ENCODE measurements around the gene SPON2. TPM values are rescaled to one million over a fixed set of nuclear protein-coding genes. Genes with fewer than 3 reads are reported as not detected.
A peak's percentile ranks its signal among the peaks of the same experiment; 100 is the strongest.
"Not testable (repeated sequence)": the region's sequence is repeated elsewhere in the genome, so short reads cannot be mapped to it uniquely, and the experiment has no call there.

SPON2 gene
- total RNA-seq, 2 experiments from 2014 or later, result 18.5 to 18.8 TPM

DNA sequence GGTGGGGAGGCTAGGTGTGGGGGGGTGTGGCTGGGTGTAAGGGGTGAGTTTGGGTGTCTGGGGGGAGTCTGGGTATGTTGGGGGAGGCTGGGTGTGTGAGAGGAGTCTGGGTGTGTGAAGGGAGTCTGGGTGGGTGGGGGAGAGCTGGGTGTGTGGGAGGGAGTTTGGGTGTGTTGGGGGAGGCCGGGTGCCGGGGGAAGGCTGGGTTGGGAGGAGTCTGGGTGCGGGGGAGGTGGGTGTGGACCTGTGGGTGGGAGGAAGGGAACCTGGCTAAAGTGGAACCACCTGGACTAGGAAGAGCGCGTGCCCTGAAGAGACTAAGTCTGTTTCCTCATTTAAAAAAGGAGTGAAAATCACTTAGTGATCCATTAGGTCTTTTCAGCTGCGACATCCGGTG, 18.3 kb downstream of the SPON2 start:
- Mint-ChIP-seq H3K27ac (no peak overlapping the region), H3K4me3 (no peak overlapping the region), H3K36me3 (peaks cover 6% of the 10 kb centered on the region), H3K27me3 (peaks cover 26% of the 10 kb centered on the region), H3K9me3 (peaks cover 6% of the 10 kb centered on the region), H3K4me1 (no peaks in the 10 kb centered on the region)
- ATAC-seq (ENCODE audit: low read depth) (no peak), DNase-seq (no peak)
- POLR2A ChIA-PET, result no interaction called here

DNA sequence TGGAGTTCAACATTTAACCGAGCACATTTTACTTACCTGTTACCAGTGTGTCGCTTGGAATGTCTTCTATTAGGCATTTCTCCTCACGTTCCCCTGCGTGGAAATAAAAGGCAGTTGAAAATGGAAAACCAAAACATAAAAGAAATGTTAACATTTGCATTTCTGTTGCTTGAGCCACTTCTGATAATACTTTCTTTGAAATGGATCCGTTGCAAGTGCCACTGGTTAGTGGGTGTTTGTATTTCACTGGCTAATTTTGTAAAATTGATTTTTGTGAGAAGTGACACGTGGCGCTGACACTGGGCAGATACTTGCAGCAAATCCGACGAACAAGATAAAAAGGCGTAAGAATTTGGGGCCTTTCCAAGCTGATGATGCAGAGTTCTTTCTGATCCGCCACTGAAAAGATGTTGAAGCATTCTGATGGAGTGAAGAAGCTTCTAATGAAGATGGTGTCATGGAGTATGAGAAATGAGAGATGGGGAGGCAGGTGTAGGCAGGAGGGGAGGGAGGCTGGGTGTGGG, 18.8 kb downstream of the SPON2 start:
- DNase-seq (no peak), ATAC-seq (ENCODE audit: low read depth) (no peak)
- Mint-ChIP-seq H3K4me1 (no peaks in the 10 kb centered on the region), H3K36me3 (peaks cover 6% of the 10 kb centered on the region), H3K27me3 (peaks cover 26% of the 10 kb centered on the region), H3K4me3 (no peak overlapping the region), H3K9me3 (peaks cover 6% of the 10 kb centered on the region), H3K27ac (no peak overlapping the region)
- POLR2A ChIA-PET, result no interaction called here

DNA sequence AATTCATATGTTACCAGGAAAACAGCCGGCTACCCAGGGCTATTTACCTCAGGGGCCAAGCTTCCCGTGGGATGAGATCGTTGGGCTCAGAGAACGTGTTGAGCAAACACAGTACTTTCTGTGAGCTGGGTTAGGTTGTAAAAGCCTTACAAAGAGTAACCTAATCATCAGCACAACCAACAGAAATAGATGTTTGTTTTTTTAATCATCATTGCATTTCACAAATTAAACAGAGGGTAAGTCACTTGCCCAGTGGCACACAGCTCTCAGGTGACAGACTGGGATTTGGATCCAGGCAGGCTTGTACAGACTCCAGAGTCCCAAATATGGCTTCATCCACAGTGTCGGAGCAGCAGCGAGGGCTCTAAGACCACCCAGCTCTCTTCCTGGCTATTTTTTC, 20.1 kb downstream of the SPON2 start:
- H3K4me1 Mint-ChIP-seq, result no peaks in the 10 kb centered on the region
- H3K36me3 Mint-ChIP-seq, result peaks cover 3% of the 10 kb centered on the region
- no peak overlapping the region for H3K4me3 Mint-ChIP-seq
- POLR2A ChIA-PET, result no interaction called here
- H3K27ac Mint-ChIP-seq, result no peak overlapping the region
- H3K27me3 Mint-ChIP-seq, result peaks cover 19% of the 10 kb centered on the region
- no peaks in the 10 kb centered on the region for H3K9me3 Mint-ChIP-seq
- ATAC-seq (ENCODE audit: low read depth), result no peak
- DNase-seq, result no peak

DNA sequence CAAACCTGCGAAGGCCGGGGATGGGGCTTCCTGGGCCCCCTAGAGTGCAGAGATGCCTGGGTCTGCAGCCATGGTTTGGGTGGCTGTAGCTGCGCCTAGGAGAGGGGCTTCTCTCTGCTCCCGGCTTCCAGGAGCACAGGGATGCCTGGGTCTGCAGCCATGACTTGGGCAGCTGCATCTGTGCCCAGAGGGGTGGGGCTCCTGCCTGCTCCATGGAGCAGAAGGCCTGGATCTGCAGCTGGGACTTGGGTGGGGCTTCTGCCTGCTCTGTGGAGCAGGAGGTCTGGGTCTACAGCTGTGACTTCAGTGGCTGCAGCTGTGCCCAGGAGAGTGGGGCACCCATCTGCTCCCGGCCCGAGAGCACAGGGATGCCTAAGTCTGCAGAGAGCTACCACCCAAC, 20.8 kb downstream of the SPON2 start:
- Mint-ChIP-seq H3K9me3 (no peaks in the 10 kb centered on the region), H3K27ac (no peak overlapping the region), H3K27me3 (peaks cover 18% of the 10 kb centered on the region), H3K4me3 (no peak overlapping the region), H3K4me1 (no peaks in the 10 kb centered on the region), H3K36me3 (peaks cover 3% of the 10 kb centered on the region)
- ATAC-seq (ENCODE audit: low read depth), result no peak
- DNase-seq, result no peak
- POLR2A ChIA-PET, result no interaction called here

DNA sequence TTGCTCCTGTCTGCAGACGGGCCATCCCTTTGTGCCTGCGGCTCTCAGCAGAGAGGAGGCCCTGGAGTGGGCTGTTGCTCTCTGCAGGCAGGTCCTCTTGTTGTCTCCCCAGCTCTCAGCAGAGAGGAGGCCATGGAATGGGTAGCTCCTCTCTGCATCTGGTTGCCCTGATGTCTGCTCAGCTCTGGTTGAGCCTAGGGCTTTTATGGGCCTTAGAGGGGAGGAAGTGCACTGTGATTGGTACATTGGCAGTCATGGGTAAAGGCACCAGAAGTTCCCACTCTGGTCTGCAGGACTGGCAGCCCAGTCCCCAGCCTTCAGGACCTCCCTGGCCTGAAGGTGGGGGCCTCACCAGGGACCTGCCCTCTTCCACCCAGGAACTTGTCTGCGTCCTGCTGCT, 21.5 kb downstream of the SPON2 start:
- Mint-ChIP-seq H3K4me3 (no peak overlapping the region), H3K4me1 (no peaks in the 10 kb centered on the region), H3K36me3 (peaks cover 3% of the 10 kb centered on the region), H3K9me3 (no peaks in the 10 kb centered on the region), H3K27me3 (peaks cover 15% of the 10 kb centered on the region), H3K27ac (no peak overlapping the region)
- ATAC-seq (ENCODE audit: low read depth) (no peak), DNase-seq (no peak)
- POLR2A ChIA-PET, result no interaction called here

DNA sequence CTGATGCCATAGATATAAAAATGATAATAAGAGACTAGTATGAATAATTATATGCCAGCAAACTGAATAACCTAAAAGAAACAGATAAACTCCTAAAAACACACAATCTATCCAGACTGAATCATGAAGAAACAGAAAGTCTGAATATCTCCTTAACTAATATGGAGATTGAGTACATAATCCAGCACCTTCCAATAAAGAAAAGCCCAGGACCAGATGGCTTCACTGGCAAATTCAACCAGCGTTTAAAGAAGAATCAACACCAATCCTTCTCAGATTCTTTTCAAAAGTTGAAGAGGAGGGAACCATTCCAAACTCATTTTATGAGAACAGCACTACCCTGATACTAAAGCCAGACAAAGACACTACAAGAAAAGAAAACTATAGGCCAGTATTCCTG, 32.5 kb downstream of the SPON2 start:
- peaks cover 13% of the 10 kb centered on the region for H3K4me1 Mint-ChIP-seq
- H3K36me3 Mint-ChIP-seq, result peaks cover 1% of the 10 kb centered on the region
- no peaks in the 10 kb centered on the region for H3K9me3 Mint-ChIP-seq
- no peak overlapping the region for H3K4me3 Mint-ChIP-seq
- DNase-seq (no peak), ATAC-seq (ENCODE audit: low read depth) (no peak)
- no peak overlapping the region for H3K27ac Mint-ChIP-seq
- H3K27me3 Mint-ChIP-seq, result peaks cover 39% of the 10 kb centered on the region
- POLR2A ChIA-PET, result no interaction called here

DNA sequence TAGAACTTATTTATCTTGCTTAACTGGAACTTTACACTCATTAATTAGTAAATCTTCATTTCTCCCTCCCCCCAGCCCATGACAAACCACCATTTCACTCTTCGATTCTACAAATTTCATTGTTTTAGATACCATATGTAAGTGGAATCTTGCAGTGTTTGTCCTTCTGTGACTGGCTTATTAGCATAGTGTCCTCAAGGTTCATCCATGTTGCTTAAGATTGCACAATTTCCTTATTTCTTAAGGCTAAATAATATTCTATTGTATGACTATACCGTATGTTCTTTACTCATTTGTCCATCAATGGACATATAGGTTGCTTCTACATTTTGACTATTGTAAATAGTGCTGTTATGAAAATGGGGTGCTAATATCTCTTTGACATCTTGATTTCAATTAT, 34.5 kb downstream of the SPON2 start:
- H3K27ac Mint-ChIP-seq, result peak overlapping the region; percentile 85
- H3K4me3 Mint-ChIP-seq, result peak overlapping the region; percentile 88
- no peak for ATAC-seq (ENCODE audit: low read depth)
- DNase-seq, result no peak
- peaks cover 33% of the 10 kb centered on the region for H3K27me3 Mint-ChIP-seq
- POLR2A ChIA-PET, result interaction anchor here (0.6 to 1.5 kb wide), 8 partner anchors 26 to 214 kb away, joined by 3 to 10 read pairs (median 4); partner anchors contain the start of genes CTBP1, MAEA and UVSSA
- no peaks in the 10 kb centered on the region for H3K9me3 Mint-ChIP-seq
- peaks cover 1% of the 10 kb centered on the region for H3K36me3 Mint-ChIP-seq
- peaks cover 13% of the 10 kb centered on the region for H3K4me1 Mint-ChIP-seq

DNA sequence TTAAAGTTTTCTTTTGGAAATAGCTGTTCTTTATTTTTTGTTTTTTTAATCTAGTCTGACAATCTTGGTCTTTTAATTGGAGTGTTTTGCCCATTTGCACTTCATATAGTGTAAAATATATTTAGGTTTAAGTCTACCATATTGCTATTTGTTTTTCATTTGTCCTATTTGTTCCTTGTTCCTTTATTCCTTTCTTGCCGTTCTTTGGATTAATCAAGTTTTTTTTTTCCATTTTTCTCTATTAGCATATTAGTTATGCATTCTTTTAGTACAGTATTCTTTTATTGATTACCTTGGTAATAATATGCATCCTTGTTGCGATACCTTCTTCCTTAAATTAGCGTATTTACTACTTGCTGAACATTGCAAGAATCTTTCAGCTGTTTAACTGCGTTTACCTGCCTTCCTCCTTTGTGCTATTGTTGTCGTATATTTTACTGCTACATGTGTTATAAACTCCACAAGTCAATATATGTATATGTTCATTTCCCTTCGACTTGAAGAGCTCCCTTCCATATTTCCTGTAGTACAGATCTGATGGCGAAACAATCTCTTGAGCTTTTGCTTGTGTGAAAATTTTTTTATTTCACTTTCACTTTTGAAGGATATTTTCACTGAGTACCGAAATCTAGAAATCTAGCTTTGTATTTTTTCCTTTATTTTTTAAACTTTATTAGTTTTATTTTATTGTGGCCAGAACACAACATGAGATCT, 35.2 kb downstream of the SPON2 start:
- Mint-ChIP-seq H3K4me1 (peaks cover 13% of the 10 kb centered on the region), H3K27me3 (peaks cover 27% of the 10 kb centered on the region), H3K4me3 (peak overlapping the region; percentile 88), H3K27ac (peak overlapping the region; percentile 85), H3K36me3 (peaks cover 1% of the 10 kb centered on the region), H3K9me3 (no peaks in the 10 kb centered on the region)
- POLR2A ChIA-PET, result interaction anchor here (0.6 to 1.5 kb wide), 8 partner anchors 27 to 209 kb away, joined by 3 to 10 read pairs (median 4); partner anchors contain the start of genes CTBP1, MAEA and UVSSA
- peak; percentile 70 for ATAC-seq (ENCODE audit: low read depth)
- no peak for DNase-seq

DNA sequence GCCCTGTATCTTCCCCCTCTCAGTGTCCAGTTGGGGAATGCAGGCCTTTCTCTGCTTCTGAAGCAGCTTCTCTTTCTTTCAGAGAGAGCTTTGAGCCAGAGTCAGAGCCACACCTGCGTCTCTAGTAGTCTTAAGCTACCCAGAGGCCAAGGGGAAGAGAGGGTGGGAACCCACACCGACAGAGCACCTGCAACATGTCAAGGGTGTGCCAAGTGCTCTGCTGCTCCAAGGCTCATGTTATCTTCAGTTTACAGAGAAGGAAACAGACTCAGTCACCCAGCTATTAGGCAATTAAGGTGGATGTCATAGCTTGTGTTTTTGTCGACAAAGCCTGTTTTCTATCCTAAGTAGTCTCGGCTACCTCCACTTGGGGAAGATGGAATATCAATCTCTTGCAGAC, 36.3 kb downstream of the SPON2 start:
- H3K27ac Mint-ChIP-seq, result peak overlapping the region; percentile 20
- ATAC-seq (ENCODE audit: low read depth), result no peak
- DNase-seq, result no peak
- POLR2A ChIA-PET, result interaction anchor here (1.2 kb wide), 1 partner anchor 114 kb away, joined by 3 read pairs; no protein-coding TSS in a partner anchor
- peaks cover 1% of the 10 kb centered on the region for H3K36me3 Mint-ChIP-seq
- H3K4me3 Mint-ChIP-seq, result no peak overlapping the region
- H3K9me3 Mint-ChIP-seq, result no peaks in the 10 kb centered on the region
- peaks cover 19% of the 10 kb centered on the region for H3K27me3 Mint-ChIP-seq
- peaks cover 13% of the 10 kb centered on the region for H3K4me1 Mint-ChIP-seq

DNA sequence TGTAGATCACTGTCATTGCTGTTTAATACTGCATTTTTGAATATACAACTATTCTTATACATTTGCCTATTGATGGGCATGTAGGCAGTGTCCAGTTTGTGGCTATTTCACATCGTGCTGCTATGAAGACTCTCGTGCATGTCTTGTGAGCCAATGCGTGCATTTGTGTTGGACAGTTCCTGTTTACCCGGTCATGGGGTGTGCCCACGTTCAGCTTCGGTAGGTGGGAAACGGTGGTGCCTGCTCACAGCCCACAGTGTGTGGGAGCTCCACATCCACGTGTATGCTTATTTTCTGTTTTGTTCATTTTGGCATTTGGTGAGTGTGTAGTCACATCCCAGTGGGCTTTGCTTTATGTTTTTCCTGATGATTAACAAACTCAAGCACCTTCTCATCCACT, 39.4 kb downstream of the SPON2 start:
- ATAC-seq (ENCODE audit: low read depth) (no peak), DNase-seq (no peak)
- Mint-ChIP-seq H3K27ac (no peak overlapping the region), H3K4me1 (peaks cover 17% of the 10 kb centered on the region), H3K4me3 (no peak overlapping the region), H3K27me3 (peaks cover 4% of the 10 kb centered on the region), H3K36me3 (no peaks in the 10 kb centered on the region), H3K9me3 (no peaks in the 10 kb centered on the region)
- POLR2A ChIA-PET, result no interaction called here

DNA sequence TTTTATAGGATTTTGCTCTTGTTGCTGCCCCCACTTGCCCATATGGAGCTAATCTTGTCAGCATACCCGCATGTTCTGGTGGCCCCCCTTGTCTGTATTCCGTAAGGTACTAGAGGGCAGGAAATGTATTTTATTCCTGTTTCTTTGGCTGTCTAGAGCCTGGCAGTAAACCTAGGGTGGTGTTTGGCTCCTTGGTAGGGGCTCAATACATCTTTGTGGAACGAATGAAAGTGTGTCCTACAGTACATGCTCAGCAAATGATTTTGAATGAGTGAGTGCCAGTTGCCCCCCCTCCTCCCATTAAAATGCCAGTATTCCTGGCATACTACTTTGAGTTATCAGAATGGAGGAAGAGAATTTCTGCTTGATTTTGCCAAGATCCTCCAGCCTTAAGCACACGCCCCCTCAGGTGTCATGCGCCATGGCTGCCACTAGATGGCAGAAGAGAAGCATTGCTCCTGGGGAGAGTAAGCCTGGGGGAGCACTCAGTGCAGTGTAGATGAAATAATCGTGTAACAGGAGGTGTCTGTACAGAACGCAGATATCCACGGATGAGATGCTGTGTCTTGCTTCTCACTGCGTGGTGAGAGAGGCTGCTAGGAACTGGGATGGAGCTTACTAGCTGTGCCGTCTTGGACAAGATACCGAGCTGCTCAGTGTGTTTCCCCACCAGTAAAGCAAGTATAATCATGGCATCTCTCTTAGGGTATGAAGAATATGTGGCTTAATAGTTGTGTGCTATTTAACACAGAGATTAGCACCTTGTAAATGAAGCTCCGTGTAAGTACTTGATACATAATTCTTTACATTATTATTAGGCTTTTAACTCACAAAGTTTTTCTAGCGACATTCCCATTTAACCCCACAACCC, 41.8 kb downstream of the SPON2 start:
- H3K4me1 Mint-ChIP-seq, result peaks cover 5% of the 10 kb centered on the region
- no peak overlapping the region for H3K27ac Mint-ChIP-seq
- H3K36me3 Mint-ChIP-seq, result no peaks in the 10 kb centered on the region
- no peak overlapping the region for H3K4me3 Mint-ChIP-seq
- no peaks in the 10 kb centered on the region for H3K9me3 Mint-ChIP-seq
- peak; percentile 76 for DNase-seq
- POLR2A ChIA-PET, result interaction anchor here (1.2 kb wide), 1 partner anchor 160 kb away, joined by 4 read pairs; no protein-coding TSS in a partner anchor
- ATAC-seq (ENCODE audit: low read depth), result peak; percentile 98
- H3K27me3 Mint-ChIP-seq, result peaks cover 12% of the 10 kb centered on the region

DNA sequence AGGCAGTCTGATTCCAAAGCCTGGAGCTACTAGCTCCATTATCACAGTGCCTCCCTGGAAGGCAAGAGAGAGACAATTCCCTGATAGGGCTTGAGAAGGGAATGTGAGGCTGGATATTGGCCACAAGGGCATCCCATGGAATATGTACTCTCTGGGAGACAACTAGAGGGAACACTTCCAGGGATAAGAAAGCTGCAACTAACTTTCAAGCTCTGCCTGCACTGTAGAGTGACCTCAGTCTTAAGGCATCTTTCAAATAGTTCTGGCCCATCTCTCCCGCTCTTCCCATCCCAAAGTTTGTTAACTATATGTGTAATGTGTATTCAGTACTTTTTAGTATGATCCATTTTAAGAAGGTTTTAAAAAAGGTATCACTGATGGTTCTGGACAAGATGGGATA, 45.9 kb downstream of the SPON2 start:
- no peak for DNase-seq
- Mint-ChIP-seq H3K4me1 (peaks cover 5% of the 10 kb centered on the region), H3K36me3 (no peaks in the 10 kb centered on the region), H3K9me3 (no peaks in the 10 kb centered on the region), H3K27ac (no peak overlapping the region), H3K27me3 (peaks cover 19% of the 10 kb centered on the region), H3K4me3 (no peak overlapping the region)
- POLR2A ChIA-PET, result no interaction called here
- no peak for ATAC-seq (ENCODE audit: low read depth)

DNA sequence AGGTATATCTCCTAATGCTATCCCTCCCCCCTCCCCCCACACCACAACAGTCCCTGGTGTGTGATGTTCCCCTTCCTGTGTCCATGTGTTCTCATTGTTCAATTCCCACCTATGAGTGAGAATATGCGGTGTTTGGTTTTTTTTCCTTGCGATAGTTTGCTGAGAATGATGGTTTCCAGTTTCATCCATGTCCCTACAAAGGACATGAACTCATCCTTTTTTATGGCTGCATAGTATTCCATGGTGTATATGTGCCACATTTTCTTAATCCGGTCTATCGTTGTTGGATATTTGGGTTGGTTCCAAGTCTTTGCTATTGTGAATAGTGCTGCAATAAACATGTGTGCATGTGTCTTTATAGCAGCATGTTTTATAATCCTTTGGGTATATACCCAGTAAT, 46.9 kb downstream of the SPON2 start:
- not testable (repeated sequence) for H3K4me1 Mint-ChIP-seq

More for the DNA sequence above, 46.9 kb downstream of the SPON2 start:
- POLR2A ChIA-PET; H3K9me3 Mint-ChIP-seq; ATAC-seq (ENCODE audit: low read depth); H3K27ac Mint-ChIP-seq; H3K4me3 Mint-ChIP-seq; DNase-seq; H3K36me3 Mint-ChIP-seq: not testable (repeated sequence)
- H3K27me3 Mint-ChIP-seq, result peaks cover 23% of the 10 kb centered on the region

Measured in activated naive CD8-positive, alpha-beta T cell treated with anti-CD3 and anti-CD28 coated beads, Interleukin-2, amount 10 ng/mL, durations not matched to agents 7 days and 5 days (primary cell).